NCI-H2107 treated with DMSO at 0.1 percent for 48 hours (cell line): ENCODE data around the gene ARHGAP10.
"Not testable (repeated sequence)": the region's sequence is repeated elsewhere in the genome, so short reads cannot be mapped to it uniquely, and the experiment has no call there.

ENCODE experiments used
- DNase-seq: peaks from one replicate; lab custom pipeline; 2025; ENCODE audit not compliant: unreplicated experiment; lab: John Stamatoyannopoulos, UW

The ARHGAP10 gene

DNA sequence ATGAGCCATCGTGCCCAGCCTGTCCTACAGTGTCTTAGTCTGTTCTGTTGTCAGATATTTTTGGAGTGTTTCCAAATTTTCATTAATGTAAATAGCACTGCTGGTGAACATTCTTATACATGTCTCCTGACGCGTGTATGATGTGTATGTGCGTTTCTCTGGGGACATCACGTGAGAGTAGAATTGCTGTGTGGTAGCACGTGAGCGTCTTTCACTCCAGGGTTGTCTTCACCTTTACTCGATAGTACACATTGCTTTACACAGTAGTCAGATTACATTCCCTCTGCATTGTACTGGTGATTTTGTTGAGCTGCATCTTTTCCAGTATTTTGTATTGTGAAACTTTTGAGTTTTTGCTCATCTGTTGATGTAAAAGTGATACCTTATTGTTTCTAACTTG lies 60.0 kb downstream of the ARHGAP10 start:
- DNase-seq = no peak

- no peak for DNase-seq
Observed at GRCh38 chr4:147793569-147794313, 61.9 kb downstream of the ARHGAP10 start.

DNA sequence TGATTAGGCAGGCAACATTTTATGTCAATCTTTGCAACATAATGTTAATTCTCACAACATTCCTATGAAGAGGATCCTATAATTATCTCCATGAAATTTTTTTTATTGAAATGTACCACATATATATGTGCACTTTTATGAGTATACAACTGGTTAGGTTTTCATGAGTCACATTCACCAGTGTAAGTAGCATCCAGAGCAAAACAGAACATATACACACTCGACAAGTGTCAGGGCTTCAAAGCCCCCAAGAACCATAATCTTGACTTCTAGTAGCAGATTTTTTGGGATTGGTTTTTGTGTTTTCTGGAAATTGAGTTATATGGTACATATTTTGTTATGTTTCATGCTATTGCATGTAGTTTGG lies 62.4 kb downstream of the ARHGAP10 start:
- no peak for DNase-seq

DNA sequence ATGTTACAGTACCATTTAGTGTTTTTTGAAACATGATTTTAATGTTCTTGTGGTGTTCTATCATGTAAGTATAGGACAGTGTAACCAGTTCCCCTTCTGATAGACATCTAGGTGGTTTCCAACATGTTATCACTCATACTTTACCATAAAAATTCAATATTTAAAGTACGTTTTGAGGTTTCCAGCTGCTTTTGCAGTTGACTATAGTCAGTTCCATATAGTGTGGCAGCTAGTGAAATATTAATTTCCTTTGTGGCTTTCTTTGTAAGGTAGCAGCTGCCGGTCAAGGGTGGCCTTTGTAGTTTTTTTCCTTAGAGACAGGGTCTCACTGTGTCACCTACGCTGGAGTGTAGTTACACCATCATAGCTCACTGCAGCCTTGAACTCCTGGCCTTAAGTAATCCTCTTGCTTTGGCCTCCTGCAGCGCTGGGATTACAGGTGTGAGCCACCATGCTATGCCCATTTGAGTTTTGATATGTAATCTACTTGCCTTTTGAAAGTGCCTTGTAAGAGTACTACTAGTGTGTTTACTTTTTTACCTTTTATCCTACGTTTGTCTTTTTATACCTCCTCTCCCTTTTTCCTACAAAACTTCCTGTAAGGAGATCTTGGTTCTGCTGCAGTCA lies 63.0 kb downstream of the ARHGAP10 start:
- no peak for DNase-seq

GRCh38 chr4:147799057-147799456 lies 67.2 kb downstream of the ARHGAP10 start:
- not testable (repeated sequence) for DNase-seq

- DNase-seq = no peak
Observed at GRCh38 chr4:147799986-147800555, 68.2 kb downstream of the ARHGAP10 start.

DNA sequence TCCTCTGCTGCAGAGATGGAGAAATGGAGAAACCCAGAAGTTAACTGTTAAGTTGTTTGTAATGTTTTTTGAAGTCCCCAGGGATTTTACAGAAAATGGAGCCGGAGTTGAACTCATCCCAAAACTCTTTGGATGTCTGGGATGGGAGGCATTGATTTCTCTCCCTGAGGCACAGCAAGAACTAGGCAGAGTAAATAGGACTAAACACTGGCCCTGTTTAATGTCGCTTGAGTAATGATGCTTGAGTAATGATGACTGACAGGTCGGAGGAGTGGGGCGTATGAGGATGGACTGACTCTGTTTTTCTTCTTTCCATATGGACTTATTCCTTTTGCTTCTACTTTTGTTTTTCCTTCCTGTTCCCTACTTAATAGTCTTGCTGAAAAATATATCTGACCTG lies 69.9 kb downstream of the ARHGAP10 start:
- DNase-seq = no peak

- no peak for DNase-seq
Observed at GRCh38 chr4:147802346-147802745, 70.5 kb downstream of the ARHGAP10 start.

- DNase-seq = no peak
Observed at GRCh38 chr4:147805946-147806345, 74.1 kb downstream of the ARHGAP10 start.

DNA sequence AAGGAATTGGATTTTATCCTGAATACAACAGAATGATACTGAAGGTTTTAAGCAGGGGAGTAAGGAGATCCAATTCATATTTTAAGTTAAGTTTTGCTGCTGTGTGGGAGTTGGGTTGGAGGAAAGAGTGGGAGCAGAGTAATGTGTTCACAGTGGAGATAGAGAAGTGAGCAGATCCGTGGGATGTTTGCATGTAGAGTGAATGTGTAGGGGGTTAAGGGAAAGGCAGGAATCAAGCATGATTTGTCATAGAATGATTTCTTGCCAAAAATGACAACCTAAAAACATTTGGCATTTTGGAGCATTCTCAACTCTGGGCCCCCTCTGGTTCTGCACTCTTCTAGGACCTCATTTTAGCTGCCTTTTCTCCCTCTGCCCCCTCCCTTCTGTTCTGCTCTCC lies 76.6 kb downstream of the ARHGAP10 start:
- no peak for DNase-seq

DNA sequence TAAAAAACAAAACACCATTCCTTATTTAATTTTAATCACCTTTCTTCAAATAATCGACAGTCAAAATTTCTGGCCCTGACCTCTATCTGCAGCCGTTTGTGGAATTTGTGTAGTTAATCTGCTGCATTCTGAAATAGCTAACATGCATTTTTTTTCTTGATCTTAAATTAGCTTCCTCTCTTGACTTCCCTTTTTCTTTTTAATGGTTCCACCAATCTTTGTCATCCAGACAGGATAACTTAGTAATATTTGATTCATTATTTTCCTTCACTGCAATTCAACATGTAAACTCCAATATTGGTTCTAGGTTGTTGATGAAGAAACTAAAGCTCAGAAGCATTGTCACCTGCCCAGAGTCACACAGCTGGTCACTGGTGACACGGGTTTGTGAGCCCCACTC lies 77.3 kb downstream of the ARHGAP10 start:
- DNase-seq = no peak

- no peak for DNase-seq
Observed at GRCh38 chr4:147811878-147812277, 80.0 kb downstream of the ARHGAP10 start.

- no peak for DNase-seq
Observed at GRCh38 chr4:147813109-147813773, 81.4 kb downstream of the ARHGAP10 start.

GRCh38 chr4:147813973-147814372 lies 82.1 kb downstream of the ARHGAP10 start:
- no peak for DNase-seq

DNA sequence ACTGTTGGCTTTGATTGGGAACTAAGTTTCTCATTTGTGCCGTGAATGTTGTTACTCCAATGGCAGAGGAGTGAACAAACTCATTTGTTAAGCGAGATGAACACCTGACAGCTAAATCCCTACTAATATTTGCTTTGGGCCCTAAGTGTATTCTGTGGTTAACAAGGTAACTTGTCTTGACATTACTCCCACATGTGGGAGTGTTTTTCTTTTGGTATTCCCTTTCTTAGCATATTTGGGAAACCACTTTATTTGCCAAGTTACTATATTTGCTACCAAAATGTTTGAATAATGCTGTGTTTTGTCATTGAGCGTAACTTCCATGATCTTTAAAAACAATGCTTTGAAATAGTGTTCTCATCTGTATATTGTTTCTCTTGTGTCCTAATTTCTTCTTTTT lies 82.5 kb downstream of the ARHGAP10 start:
- DNase-seq = no peak

DNA sequence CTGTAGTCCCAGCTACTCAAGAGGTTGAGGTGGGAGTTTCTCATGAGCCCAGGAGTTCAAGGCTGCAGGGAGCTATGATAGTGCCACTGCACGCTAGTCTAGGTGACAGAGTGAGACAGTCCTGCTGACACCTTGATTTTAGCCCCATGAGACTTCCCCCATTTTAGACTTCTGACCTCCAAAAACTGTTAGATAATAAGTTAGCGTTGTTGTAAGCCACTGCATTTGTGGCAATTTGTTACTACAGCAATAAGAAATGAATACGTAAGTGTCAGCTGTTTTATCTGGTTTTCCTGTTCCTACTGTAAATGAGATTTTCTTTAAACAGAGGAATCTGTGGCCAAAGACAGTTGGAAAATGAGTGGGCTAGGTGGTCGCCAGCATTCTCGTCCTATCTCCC lies 83.9 kb downstream of the ARHGAP10 start:
- no peak for DNase-seq

- DNase-seq = no peak
Observed at GRCh38 chr4:147816382-147817254, 84.7 kb downstream of the ARHGAP10 start.

DNA sequence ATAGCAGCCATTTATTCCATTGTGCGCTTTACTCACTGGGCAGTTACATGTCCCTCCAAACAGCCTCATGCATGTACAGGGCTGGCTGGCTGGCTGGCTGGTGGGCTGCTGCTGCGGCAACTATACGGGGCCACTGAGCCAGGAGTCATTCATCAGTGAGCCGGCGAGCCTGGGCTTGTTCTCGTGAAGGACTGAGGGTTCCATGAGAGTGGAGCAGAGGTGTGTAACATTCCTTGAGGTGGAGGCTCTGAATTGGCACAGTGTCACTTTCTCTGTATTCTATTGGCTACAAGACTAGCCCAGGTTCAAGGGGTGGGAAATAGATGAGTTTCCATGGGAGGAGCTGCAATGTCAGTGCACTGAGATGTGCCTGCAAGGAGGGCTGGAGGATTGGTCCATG lies 89.1 kb downstream of the ARHGAP10 start:
- DNase-seq = no peak

DNA sequence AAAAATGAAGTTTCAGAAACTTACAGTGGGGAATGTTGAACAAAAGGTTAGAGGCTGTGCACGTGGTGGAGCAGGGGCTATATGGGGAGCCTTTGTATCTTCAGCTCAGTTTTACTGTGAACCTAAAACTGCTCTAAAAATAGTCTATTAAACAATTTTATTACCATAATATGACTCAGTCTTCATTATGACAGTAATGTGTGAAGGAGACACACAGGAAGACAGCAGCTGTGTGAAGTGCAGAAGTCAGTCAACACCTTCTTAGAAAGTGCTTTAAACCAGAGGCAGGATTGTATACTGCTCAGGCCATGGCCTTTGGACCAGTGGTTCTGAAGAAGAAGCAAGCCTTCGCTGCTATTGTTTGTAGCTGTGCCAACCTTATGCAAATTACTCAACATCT lies 89.7 kb downstream of the ARHGAP10 start:
- DNase-seq = no peak

GRCh38 chr4:147822128-147822527 lies 90.2 kb downstream of the ARHGAP10 start:
- DNase-seq = no peak

GRCh38 chr4:147823130-147823529 lies 91.2 kb downstream of the ARHGAP10 start:
- no peak for DNase-seq
